Natural killer cell treated with Interleukin-12 subunit alpha and Interleukin-12 subunit beta and Interleukin-15 and Interleukin-18, amount 100 ng/mL, for 72 hours (primary cell): ENCODE data around the gene PNP. TPM values are rescaled to one million over a fixed set of nuclear protein-coding genes. Genes with fewer than 3 reads are reported as not detected.
"Not testable (repeated sequence)": the region's sequence is repeated elsewhere in the genome, so short reads cannot be mapped to it uniquely, and the experiment has no call there.

Experiments used
- ATAC-seq, 2 donors: fragments of 150-1000 bp; cut with Tn5 transposase in 1 of 2; sonication (Bioruptor Pico), chemical (Tn5 transposase) in 1 of 2; 2 replicates each; pipeline ENCODE4 v1.10.0; 2021
- DNase-seq: peaks from one replicate; pipeline ENCODE4 v3.0.0; 2022; ENCODE audit warnings: low spot score
- H3K27ac Mint-ChIP-seq, 2 donors: 1 replicate in 1 of 2; 2 replicates in 1 of 2; pipeline ENCODE4 v1.8.0; 2022; ENCODE audit warnings: mixed read lengths in 2 of 2, mild to moderate bottlenecking in 1 of 2, moderate library complexity in 1 of 2
- H3K27me3 Mint-ChIP-seq, 2 donors: 1 replicate in 1 of 2; 2 replicates in 1 of 2; pipeline ENCODE4 v1.8.0; 2022; ENCODE audit warnings: mixed read lengths in 2 of 2
- H3K36me3 Mint-ChIP-seq: one replicate; pipeline ENCODE4 v1.8.0; 2022; ENCODE audit warnings: mixed read lengths
- H3K4me1 Mint-ChIP-seq, 2 donors: 1 replicate in 1 of 2; 2 replicates in 1 of 2; pipeline ENCODE4 v1.8.0; 2022; ENCODE audit warnings: low read depth in 2 of 2, mixed read lengths in 2 of 2, mild to moderate bottlenecking in 1 of 2
- H3K4me3 Mint-ChIP-seq: one replicate; pipeline ENCODE4 v1.8.0; 2022; ENCODE audit warnings: mixed read lengths
- H3K9me3 Mint-ChIP-seq: 2 replicates; pipeline ENCODE4 v1.8.0; 2022; ENCODE audit warnings: mixed read lengths
- total RNA-seq, 2 donors: library from RNA; stranded (reverse); gene quantifications; one replicate each; pipeline ENCODE4 v1.2.3, GENCODE V29; 2022

PNP gene
- total RNA-seq, 2 donors from 2014 or later = 124 to 199 TPM

GRCh38 chr14:20438664-20439063 lies 30.5 kb upstream of the PNP start:
- DNase-seq (no peak), ATAC-seq (no peak)
- Mint-ChIP-seq H3K27me3 (peaks cover 0 to 4% of the 10 kb centered on the region in 2 donors), H3K4me3 (no peak overlapping the region), H3K9me3 (no peaks in the 10 kb centered on the region), H3K27ac (no peak overlapping the region), H3K36me3 (no peaks in the 10 kb centered on the region), H3K4me1 (peaks cover 10 to 11% of the 10 kb centered on the region in 2 donors)

DNA sequence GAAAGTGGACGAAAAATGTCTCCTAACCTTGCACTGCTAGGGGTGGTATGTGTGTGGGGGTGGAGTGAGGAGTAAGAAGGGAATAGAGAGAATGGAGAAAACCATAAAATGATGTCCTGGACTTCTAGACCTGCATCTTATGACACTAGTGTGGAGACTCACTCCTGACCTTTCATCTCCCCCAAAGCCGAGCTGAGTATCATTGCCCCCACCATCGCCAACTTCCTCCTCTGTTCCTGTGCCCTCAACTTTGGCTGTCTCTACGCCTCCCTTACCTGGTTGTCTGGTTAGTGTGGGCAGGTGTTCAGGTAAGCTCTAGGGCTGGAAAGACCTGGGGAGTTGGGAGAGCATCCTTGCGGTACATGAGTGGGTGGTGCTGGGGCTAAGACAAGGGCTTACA lies 28.7 kb upstream of the PNP start:
- H3K4me1 Mint-ChIP-seq = peaks cover 10 to 11% of the 10 kb centered on the region in 2 donors
- no peaks in the 10 kb centered on the region for H3K9me3 Mint-ChIP-seq
- no peaks in the 10 kb centered on the region for H3K36me3 Mint-ChIP-seq
- DNase-seq (no peak), ATAC-seq (no peak)
- H3K27ac Mint-ChIP-seq = peak overlapping the region in 1 of 2 donors; percentile 56
- H3K27me3 Mint-ChIP-seq = peaks cover 0 to 4% of the 10 kb centered on the region in 2 donors
- H3K4me3 Mint-ChIP-seq = no peak overlapping the region

GRCh38 chr14:20440882-20441281 lies 28.3 kb upstream of the PNP start:
- Mint-ChIP-seq H3K4me3 (no peak overlapping the region), H3K36me3 (no peaks in the 10 kb centered on the region), H3K27me3 (peaks cover 0 to 4% of the 10 kb centered on the region in 2 donors), H3K9me3 (no peaks in the 10 kb centered on the region), H3K27ac (peak overlapping the region in 1 of 2 donors; percentile 56), H3K4me1 (peaks cover 10 to 11% of the 10 kb centered on the region in 2 donors)
- DNase-seq (no peak), ATAC-seq (peak; percentile 65 to 71)

- Mint-ChIP-seq H3K27ac (no peak overlapping the region), H3K4me3 (no peak overlapping the region), H3K36me3 (no peaks in the 10 kb centered on the region), H3K4me1 (peaks cover 10 to 11% of the 10 kb centered on the region in 2 donors), H3K27me3 (peaks cover 0 to 4% of the 10 kb centered on the region in 2 donors), H3K9me3 (no peaks in the 10 kb centered on the region)
- DNase-seq = no peak
- ATAC-seq = no peak
Observed at GRCh38 chr14:20441461-20441860, 27.7 kb upstream of the PNP start.

DNA sequence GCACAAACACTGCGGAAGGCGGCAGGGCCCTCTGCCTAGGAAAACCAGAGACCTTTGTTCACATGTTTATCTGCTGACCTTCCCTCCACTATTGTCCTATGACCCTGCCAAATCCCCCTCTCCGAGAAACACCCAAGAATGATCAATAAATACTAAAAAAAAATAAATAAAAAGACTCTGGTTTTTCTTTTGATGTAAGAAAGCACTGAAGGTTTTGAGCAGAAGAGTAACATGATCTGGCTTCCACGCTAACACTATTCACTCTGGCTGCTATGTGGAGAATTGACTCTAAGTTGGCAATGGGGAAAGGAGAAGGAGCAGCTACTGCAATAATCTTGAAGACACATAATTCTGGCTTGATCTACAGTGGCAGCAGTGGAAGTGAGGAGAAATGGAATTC lies 25.6 kb upstream of the PNP start:
- not testable (repeated sequence) for DNase-seq, H3K27me3 Mint-ChIP-seq, H3K27ac Mint-ChIP-seq, H3K4me3 Mint-ChIP-seq, ATAC-seq, H3K9me3 Mint-ChIP-seq
- peaks cover 10 to 11% of the 10 kb centered on the region in 2 donors for H3K4me1 Mint-ChIP-seq
- peaks cover 17% of the 10 kb centered on the region for H3K36me3 Mint-ChIP-seq

- peaks cover 30% of the 10 kb centered on the region for H3K36me3 Mint-ChIP-seq
- H3K4me3 Mint-ChIP-seq = no peak overlapping the region
- H3K27ac Mint-ChIP-seq = peak overlapping the region in 1 of 2 donors; percentile 55
- DNase-seq (no peak), ATAC-seq (no peak)
- H3K27me3 Mint-ChIP-seq = no peaks in the 10 kb centered on the region
- H3K9me3 Mint-ChIP-seq = no peaks in the 10 kb centered on the region
- peaks cover 5 to 7% of the 10 kb centered on the region in 2 donors for H3K4me1 Mint-ChIP-seq
Observed at GRCh38 chr14:20446889-20447288, 22.3 kb upstream of the PNP start.

DNA sequence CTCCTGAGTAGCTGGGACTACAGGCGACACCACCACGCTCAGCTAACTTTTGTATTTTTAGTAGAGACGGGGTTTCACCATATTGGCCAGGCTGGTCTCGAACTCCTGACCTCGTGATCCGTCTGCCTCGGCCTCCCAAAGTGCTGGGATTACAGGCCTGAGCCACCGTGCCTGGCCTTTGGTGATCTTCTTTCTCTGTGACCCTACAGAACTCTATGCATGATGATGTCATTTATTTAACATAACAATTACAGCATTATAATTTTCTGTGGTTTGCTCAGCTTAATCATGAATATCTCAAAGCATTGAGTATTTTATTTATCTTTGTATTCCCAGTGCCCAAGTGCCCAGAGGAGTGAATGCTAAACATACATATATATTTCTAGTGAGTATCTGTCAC lies 16.4 kb upstream of the PNP start:
- not testable (repeated sequence) for H3K27ac Mint-ChIP-seq, DNase-seq, ATAC-seq, H3K27me3 Mint-ChIP-seq, H3K9me3 Mint-ChIP-seq, H3K4me3 Mint-ChIP-seq
- H3K36me3 Mint-ChIP-seq = peaks cover 29% of the 10 kb centered on the region
- peaks cover 14% of the 10 kb centered on the region in 2 donors for H3K4me1 Mint-ChIP-seq

- DNase-seq = peak; percentile 99
- peaks cover 15% of the 10 kb centered on the region for H3K36me3 Mint-ChIP-seq
- H3K27me3 Mint-ChIP-seq = no peaks in the 10 kb centered on the region
- no peak within 1 kb of the TSS for H3K4me3 Mint-ChIP-seq
- H3K27ac Mint-ChIP-seq = no peak within 1 kb of the TSS
- no peaks in the 10 kb centered on the region for H3K9me3 Mint-ChIP-seq
- peak; percentile 94 to 96 for ATAC-seq
- H3K4me1 Mint-ChIP-seq = peaks cover 15 to 18% of the 10 kb centered on the region in 2 donors
Observed at GRCh38 chr14:20454516-20455354, 14.5 kb upstream of the PNP start, which contains the start of the genes APEX1 and OSGEP. Gene APEX1, plus strand, starts transcription at chr14:20455226. Its CDS starts 420 bp downstream, at chr14:20455646. Gene OSGEP, minus strand, starts transcription at chr14:20454812. Its CDS starts 129 bp downstream, at chr14:20454683.

- Mint-ChIP-seq H3K27me3 (no peaks in the 10 kb centered on the region), H3K9me3 (no peaks in the 10 kb centered on the region), H3K36me3 (peaks cover 15% of the 10 kb centered on the region), H3K27ac (no peak overlapping the region), H3K4me3 (no peak overlapping the region), H3K4me1 (peaks cover 24% of the 10 kb centered on the region in 2 donors)
- DNase-seq (peak; percentile 62), ATAC-seq (peak; percentile 74 to 77)
Observed at GRCh38 chr14:20455355-20456300, 13.6 kb upstream of the PNP start.

- no peaks in the 10 kb centered on the region for H3K27me3 Mint-ChIP-seq
- no peak overlapping the region for H3K4me3 Mint-ChIP-seq
- no peak overlapping the region for H3K27ac Mint-ChIP-seq
- no peaks in the 10 kb centered on the region for H3K9me3 Mint-ChIP-seq
- peaks cover 29 to 30% of the 10 kb centered on the region in 2 donors for H3K4me1 Mint-ChIP-seq
- no peak for DNase-seq
- no peak for ATAC-seq
- H3K36me3 Mint-ChIP-seq = peaks cover 15% of the 10 kb centered on the region
Observed at GRCh38 chr14:20456971-20457370, 12.2 kb upstream of the PNP start.

DNA sequence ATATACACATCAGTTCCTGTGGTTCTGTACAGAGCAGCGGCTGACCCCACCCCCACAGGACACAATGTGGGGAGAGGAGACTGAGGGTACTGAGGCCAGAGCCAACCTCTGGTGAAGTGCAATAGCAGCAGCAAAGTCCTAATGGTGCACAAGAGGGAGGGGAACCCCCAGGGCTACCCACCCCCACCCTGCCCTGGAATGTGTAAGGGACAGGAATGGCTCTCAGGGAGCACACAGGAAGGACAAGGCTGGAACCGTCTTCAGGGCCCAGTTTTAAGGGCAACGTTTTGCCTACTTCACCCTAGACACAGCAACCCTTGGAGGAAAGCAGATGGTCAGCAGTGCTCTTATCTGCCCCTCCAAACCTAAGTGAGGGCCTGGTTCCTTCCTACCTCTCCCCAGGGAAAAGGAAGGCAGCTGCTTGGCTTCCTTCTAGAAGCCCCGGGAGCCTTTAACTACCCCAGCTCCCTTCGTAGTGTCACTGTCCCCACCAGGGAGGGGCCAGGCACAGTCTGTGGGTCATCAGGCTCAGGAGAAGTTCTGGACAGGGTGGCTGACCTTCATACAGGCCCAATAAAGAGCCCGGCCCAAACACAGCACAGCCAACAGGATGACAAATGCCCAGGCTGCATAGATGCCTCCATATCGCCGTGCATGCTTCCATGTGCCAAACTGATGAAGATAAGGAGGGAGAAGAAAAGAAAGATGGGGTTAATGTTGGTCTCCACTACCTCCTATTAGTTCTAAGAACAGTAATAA lies 11.0 kb upstream of the PNP start:
- DNase-seq = no peak
- no peak for ATAC-seq
- Mint-ChIP-seq H3K4me1 (peaks cover 24 to 27% of the 10 kb centered on the region in 2 donors), H3K27ac (no peak overlapping the region), H3K9me3 (no peaks in the 10 kb centered on the region), H3K4me3 (no peak overlapping the region), H3K27me3 (no peaks in the 10 kb centered on the region), H3K36me3 (peaks cover 15% of the 10 kb centered on the region)

- DNase-seq (no peak), ATAC-seq (peak in 1 of 2 donors; percentile 21)
- H3K4me3 Mint-ChIP-seq = peak overlapping the region; percentile 95
- H3K4me1 Mint-ChIP-seq = peaks cover 24 to 27% of the 10 kb centered on the region in 2 donors
- H3K36me3 Mint-ChIP-seq = peaks cover 15% of the 10 kb centered on the region
- no peaks in the 10 kb centered on the region for H3K9me3 Mint-ChIP-seq
- H3K27me3 Mint-ChIP-seq = no peaks in the 10 kb centered on the region
- peak overlapping the region; percentile 80 to 92 for H3K27ac Mint-ChIP-seq
Observed at GRCh38 chr14:20460458-20461224, 8.6 kb upstream of the PNP start.
